Parathyroid adenoma (tissue), 2 donors: Measurements from ENCODE around the gene PREP.

Source experiments
- H2AFZ ChIP-seq: fragments of 300-600 bp; sonication (generic); one replicate; pipeline ENCODE4 v1.7.0; 2017; ENCODE audit warnings: antibody characterized with exemption, mild to moderate bottlenecking
- H3K27ac ChIP-seq: fragments of 300-600 bp; sonication (generic); one replicate; pipeline ENCODE4 v1.7.0; 2017
- H3K27me3 ChIP-seq: fragments of 300-600 bp; sonication (generic); one replicate; pipeline ENCODE4 v1.7.0; 2017; ENCODE audit warnings: low read length; ENCODE audit not compliant: control insufficient read depth, insufficient read depth
- H3K36me3 ChIP-seq: fragments of 300-600 bp; sonication (generic); one replicate; pipeline ENCODE4 v1.7.0; 2017; ENCODE audit warnings: low read length; ENCODE audit not compliant: control insufficient read depth, insufficient read depth
- H3K4me1 ChIP-seq: fragments of 300-600 bp; sonication (generic); one replicate; pipeline ENCODE4 v1.7.0; 2017; ENCODE audit warnings: control low read depth
- H3K4me2 ChIP-seq: fragments of 300-600 bp; sonication (generic); one replicate; pipeline ENCODE4 v1.7.0; 2017; ENCODE audit warnings: low read length
- H3K4me3 ChIP-seq: fragments of 300-600 bp; sonication (generic); one replicate; pipeline ENCODE4 v1.7.0; 2017; ENCODE audit warnings: low read depth, low read length
- H3K79me2 ChIP-seq: fragments of 300-600 bp; sonication (generic); one replicate; pipeline ENCODE4 v1.7.0; 2017; ENCODE audit warnings: control low read depth
- H3K9ac ChIP-seq: fragments of 300-600 bp; sonication (generic); one replicate; pipeline ENCODE4 v1.7.0; 2017; ENCODE audit warnings: mild to moderate bottlenecking
- H3K9me3 ChIP-seq: fragments of 300-600 bp; sonication (generic); one replicate; pipeline ENCODE4 v1.7.0; 2017; ENCODE audit warnings: low read length; ENCODE audit not compliant: control insufficient read depth
- TF ChIP-seq, protein P1 (sequence below): fragments of 300-600 bp; sonication (generic); IDR thresholded peaks from one replicate; pipeline ENCODE4 v1.7.0; 2017; ENCODE audit warnings: antibody characterized with exemption, mild to moderate bottlenecking
- donor health status: primary hyperparathyroidism.

Gene PREP

DNA sequence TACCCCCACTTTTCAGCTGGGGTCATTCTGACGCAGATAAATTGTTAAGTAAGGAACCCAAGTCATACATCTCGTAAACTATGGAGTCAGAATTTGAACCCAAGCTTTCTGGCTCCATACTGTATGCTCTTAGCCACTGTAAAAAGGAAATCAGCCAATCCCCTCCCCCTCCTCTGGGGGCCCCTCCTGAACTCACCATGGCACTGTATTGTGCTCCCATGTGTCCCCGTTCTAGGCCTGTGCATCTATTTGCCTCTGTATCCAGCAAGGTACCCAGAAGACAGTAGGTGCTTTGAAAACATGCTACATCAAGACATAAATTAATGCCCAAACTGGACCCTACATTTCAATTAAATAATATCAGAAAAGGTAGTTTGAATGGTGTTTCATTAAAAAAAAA is 98.5 kb downstream of the PREP start:
- Histone ChIP-seq H3K4me1 (no peaks in the 10 kb centered on the region), H3K27me3 (no peaks in the 10 kb centered on the region), H3K4me2 (no peak overlapping the region), H2AFZ (no peak overlapping the region), H3K79me2 (no peaks in the 10 kb centered on the region), H3K9ac (no peak overlapping the region), H3K36me3 (no peaks in the 10 kb centered on the region), H3K27ac (no peak overlapping the region), H3K4me3 (no peak overlapping the region), H3K9me3 (no peaks in the 10 kb centered on the region)
- TF ChIP-seq, protein P1, sequence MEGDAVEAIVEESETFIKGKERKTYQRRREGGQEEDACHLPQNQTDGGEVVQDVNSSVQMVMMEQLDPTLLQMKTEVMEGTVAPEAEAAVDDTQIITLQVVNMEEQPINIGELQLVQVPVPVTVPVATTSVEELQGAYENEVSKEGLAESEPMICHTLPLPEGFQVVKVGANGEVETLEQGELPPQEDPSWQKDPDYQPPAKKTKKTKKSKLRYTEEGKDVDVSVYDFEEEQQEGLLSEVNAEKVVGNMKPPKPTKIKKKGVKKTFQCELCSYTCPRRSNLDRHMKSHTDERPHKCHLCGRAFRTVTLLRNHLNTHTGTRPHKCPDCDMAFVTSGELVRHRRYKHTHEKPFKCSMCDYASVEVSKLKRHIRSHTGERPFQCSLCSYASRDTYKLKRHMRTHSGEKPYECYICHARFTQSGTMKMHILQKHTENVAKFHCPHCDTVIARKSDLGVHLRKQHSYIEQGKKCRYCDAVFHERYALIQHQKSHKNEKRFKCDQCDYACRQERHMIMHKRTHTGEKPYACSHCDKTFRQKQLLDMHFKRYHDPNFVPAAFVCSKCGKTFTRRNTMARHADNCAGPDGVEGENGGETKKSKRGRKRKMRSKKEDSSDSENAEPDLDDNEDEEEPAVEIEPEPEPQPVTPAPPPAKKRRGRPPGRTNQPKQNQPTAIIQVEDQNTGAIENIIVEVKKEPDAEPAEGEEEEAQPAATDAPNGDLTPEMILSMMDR: no peak

DNA sequence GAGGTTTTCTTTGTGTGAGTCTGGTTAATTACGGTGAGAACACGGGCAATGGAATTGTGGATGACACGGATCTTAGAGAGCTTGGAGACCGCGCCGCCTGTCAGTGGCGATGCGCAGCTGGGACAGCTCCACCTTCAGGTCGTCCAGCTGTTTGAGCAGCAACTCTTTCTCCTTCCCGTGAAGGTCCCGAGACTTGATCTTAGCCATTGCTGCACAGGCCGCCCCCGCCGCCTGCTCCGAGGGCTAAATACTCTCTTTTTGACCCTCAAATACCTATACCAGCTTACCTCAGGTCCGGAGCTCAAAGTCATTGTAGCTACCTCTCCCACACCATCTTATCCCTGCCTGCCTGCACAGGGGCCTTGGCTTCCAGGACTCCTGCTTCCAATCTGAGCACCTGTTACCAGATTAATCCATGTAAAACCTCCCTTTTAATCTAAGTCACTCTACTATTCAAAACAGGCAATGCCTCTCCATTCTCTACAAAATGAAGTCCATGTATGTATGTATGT is 100.2 kb downstream of the PREP start:
- H3K4me1 ChIP-seq: no peaks in the 10 kb centered on the region
- TF ChIP-seq, protein P1: no peak
- no peak overlapping the region for H3K9ac ChIP-seq
- no peak overlapping the region for H3K27ac ChIP-seq
- H3K9me3 ChIP-seq: no peaks in the 10 kb centered on the region
- no peak overlapping the region for H2AFZ ChIP-seq
- no peaks in the 10 kb centered on the region for H3K79me2 ChIP-seq
- H3K27me3 ChIP-seq: no peaks in the 10 kb centered on the region
- H3K4me2 ChIP-seq: no peak overlapping the region
- no peak overlapping the region for H3K4me3 ChIP-seq
- no peaks in the 10 kb centered on the region for H3K36me3 ChIP-seq

DNA sequence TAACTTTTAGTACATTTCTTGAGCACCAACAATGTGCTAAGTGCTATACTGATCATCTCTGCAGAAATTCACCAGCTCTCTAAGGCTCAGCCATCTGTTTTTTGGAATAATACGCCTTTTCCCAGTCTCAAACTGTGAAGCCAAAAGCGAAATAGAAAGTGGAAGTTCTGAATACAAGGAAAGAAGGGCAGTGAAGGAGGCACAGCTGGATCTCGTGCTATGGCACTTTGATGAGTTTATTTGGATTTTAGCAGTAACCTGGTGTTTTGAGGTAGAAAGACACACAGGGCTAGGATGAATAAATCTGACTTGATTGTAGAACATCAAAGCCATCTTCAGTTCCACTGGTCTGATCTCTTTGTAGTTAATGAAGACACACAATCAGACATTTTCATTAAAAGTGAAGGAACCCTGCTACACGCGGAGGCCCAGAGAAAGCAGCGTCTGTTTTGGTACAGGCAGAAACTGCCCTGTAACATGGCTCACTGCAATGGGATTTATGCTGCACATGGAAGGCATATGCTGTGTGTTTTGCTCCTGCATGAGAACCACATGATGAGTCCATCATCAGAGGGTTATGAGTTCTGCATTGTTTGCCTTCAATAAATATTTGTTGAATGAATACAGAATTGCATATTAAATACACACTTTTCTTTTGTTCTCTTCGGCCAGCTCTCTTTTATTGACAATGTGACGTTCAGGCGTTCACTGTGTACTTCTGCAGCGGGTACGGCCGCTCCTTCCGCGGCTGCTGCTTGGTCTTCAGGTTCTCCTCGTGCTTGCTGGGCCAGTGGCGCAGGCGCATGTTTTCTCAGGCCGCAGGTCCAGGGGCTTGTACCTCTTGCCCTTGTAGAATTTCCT is 100.9 kb downstream of the PREP start:
- Histone ChIP-seq H3K9me3 (no peaks in the 10 kb centered on the region), H3K4me1 (no peaks in the 10 kb centered on the region), H3K36me3 (no peaks in the 10 kb centered on the region), H3K27ac (no peak overlapping the region), H3K4me2 (no peak overlapping the region), H3K9ac (no peak overlapping the region), H3K27me3 (no peaks in the 10 kb centered on the region), H2AFZ (no peak overlapping the region), H3K4me3 (no peak overlapping the region), H3K79me2 (no peaks in the 10 kb centered on the region)
- TF ChIP-seq, protein P1: no peak

DNA sequence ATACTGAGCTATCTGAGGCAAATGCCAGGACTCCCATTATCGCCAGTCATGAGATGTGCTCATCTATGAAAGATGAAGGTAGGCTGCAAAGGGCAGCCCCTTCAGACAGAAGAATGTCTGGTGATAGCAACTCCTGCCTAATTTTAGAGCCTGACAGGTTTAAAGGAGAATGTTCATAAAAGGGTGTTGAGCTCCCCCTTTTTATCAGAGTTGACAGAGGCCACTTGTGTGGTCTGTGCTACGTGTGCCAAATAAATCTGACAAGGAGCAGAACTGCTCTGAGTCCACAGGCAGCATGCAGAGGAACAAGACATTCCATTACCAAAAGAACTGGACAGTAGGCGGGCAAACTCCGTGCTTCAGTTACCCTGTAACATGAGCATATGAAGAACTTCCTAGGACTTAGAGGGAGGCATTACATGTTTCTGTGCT is 101.8 kb downstream of the PREP start:
- Histone ChIP-seq H3K4me3 (no peak overlapping the region), H3K4me1 (no peaks in the 10 kb centered on the region), H2AFZ (no peak overlapping the region), H3K9ac (no peak overlapping the region), H3K9me3 (no peaks in the 10 kb centered on the region), H3K4me2 (no peak overlapping the region), H3K36me3 (no peaks in the 10 kb centered on the region), H3K27me3 (no peaks in the 10 kb centered on the region), H3K27ac (no peak overlapping the region), H3K79me2 (no peaks in the 10 kb centered on the region)
- TF ChIP-seq, protein P1: no peak

DNA sequence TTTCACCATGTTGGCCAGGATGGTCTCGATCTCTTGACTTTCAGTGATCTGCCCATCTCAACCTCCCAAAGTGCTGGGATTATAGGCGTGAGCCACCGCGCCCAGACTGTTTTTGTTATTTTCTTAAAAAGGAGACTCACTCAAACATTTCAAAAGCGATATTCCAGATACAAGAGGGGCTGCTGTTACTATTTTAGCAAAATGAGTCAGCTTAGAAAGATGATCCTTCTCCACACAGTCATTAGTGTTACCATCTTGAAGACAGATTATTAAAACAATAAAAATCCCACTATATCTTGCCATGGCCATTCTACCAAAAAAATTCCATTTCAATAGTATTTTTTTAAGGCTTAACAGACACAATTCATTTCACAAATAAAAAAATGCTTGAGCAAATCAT is 102.8 kb downstream of the PREP start:
- Histone ChIP-seq H3K9ac (no peak overlapping the region), H3K36me3 (no peaks in the 10 kb centered on the region), H3K27ac (no peak overlapping the region), H2AFZ (no peak overlapping the region), H3K4me2 (no peak overlapping the region), H3K4me1 (no peaks in the 10 kb centered on the region), H3K79me2 (no peaks in the 10 kb centered on the region), H3K27me3 (no peaks in the 10 kb centered on the region), H3K9me3 (no peaks in the 10 kb centered on the region), H3K4me3 (no peak overlapping the region)
- TF ChIP-seq, protein P1: no peak
